A204.1 (cell line): ENCODE results near the gene NEK1.

Experiments used
- FAIRE-seq: peaks from 2 replicates; lab custom pipeline; 2012; peaks lifted over from hg19 to GRCh38; lab: Jason Lieb, UNC

NEK1 gene, protein sequence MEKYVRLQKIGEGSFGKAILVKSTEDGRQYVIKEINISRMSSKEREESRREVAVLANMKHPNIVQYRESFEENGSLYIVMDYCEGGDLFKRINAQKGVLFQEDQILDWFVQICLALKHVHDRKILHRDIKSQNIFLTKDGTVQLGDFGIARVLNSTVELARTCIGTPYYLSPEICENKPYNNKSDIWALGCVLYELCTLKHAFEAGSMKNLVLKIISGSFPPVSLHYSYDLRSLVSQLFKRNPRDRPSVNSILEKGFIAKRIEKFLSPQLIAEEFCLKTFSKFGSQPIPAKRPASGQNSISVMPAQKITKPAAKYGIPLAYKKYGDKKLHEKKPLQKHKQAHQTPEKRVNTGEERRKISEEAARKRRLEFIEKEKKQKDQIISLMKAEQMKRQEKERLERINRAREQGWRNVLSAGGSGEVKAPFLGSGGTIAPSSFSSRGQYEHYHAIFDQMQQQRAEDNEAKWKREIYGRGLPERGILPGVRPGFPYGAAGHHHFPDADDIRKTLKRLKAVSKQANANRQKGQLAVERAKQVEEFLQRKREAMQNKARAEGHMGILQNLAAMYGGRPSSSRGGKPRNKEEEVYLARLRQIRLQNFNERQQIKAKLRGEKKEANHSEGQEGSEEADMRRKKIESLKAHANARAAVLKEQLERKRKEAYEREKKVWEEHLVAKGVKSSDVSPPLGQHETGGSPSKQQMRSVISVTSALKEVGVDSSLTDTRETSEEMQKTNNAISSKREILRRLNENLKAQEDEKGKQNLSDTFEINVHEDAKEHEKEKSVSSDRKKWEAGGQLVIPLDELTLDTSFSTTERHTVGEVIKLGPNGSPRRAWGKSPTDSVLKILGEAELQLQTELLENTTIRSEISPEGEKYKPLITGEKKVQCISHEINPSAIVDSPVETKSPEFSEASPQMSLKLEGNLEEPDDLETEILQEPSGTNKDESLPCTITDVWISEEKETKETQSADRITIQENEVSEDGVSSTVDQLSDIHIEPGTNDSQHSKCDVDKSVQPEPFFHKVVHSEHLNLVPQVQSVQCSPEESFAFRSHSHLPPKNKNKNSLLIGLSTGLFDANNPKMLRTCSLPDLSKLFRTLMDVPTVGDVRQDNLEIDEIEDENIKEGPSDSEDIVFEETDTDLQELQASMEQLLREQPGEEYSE (N-terminal part only)

GRCh38 chr4:169611991-169612870 lies at the start of gene NEK1:
TSS of gene NEK1 (minus strand) at chr4:169612583. CDS start at chr4:169602630, 9,953 bp downstream.
- no peak for FAIRE-seq

- FAIRE-seq = no peak
Observed at GRCh38 chr4:169661761-169662160, 49.4 kb upstream of the NEK1 start.

DNA sequence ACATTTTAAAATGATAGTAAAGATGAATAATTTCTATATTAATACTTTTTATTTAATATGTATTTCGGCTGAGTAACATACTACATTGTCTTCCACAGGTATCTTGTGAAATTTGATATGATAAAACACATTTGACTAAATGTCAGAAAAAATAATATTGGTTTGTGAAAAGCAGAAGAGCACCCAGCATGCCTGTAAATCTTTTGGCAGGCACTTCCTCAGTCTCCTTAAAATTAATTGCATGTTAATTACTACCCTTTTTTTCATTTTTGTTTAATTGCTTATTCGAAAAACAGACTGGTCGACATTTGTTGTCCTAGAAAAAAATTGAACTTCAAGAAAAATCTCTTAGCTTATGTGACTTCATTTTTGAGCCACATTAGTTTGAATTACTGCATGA lies 48.5 kb upstream of the NEK1 start:
- no peak for FAIRE-seq

- FAIRE-seq = no peak
Observed at GRCh38 chr4:169659716-169660670, 47.6 kb upstream of the NEK1 start.

DNA sequence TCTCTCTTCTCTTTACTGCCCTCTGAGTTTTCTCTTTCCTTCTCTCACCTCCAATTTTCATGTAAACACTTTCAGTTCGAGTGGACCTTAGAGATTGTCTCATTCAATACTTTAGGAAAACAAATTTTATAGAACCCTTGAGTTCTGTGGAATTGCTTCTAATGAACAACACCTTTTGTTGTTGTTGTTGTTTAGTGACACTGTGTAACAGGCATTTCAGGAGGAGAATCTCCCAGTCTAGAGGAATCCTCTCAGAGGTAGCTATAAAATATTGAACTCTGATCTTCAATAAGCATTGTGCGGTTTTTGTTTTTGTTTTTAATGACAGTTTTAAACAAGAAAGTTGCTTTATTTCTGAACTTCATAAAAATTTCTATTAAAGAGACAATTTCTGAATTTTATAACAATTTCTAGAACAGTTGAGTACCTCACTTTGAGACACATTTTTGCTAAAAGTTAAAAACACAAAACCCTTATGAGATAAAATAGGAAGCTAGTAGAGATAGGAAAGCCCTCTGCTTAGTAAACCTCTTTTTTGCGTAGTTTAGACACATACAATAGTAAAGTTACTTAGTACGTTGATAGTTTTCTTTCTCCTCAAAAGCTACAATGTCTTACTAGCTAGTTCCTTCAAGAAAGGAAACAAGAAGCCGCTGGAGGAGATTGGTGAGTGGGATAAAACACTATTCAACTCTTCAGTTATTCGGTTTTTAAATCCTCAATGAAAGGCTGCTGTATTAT lies 46.8 kb upstream of the NEK1 start:
- FAIRE-seq = no peak

DNA sequence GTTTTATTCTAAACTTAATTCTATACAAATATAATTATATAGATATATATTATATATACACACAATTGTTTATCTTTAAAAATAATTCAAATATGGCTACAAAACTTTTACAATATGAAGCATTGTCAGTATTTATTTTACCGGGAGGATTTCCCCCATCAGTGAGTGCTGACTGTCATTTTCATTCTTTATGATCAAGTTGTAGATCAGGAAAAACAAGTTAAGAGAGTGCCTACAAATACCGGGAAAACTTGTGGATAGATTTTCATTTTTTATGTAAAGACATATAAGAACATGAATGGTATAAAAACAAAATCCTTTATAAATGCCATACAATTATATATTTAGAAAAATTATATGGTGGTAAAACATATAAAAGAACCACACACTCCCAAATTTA lies 45.8 kb upstream of the NEK1 start:
- peak; percentile 41 for FAIRE-seq

GRCh38 chr4:169657470-169658107 lies 45.2 kb upstream of the NEK1 start:
- FAIRE-seq = no peak

DNA sequence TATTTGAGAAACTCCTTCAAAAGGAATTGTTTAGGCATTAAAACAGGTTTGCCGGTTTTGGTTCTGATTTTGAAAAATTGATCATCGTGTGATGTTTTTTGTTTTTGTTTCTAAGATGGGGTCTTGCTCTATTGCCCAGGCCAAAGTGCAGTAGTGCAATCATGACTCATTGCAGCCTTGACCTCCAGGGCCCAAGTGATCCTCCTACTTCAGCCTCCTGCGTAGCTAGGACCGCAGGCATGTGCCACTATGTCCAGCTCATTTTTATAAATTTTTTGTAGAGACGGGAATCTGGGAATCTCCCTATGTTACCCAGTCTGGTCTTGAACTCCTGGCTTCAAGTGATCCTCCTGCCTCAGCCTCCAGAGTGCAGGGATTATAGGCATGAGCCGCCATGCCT lies 43.0 kb upstream of the NEK1 start:
- no peak for FAIRE-seq

DNA sequence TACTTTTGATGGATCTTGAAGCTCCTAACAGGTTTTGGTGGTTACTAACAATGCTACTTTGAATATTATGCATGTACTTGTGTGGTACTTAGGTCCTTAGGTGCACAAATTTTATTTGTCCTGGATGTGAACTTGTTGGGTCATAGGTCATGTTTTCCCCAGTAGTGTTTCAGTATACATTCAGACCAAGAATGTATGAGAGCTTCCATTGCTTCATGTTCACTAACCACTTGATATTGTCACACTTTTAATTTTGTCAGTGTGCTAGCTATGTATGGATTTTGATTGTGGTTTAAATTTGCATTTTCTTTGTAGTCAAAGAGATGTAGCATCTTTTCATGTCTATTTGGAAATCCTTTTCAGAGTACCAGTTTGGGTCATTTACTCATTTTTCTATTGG lies 40.2 kb upstream of the NEK1 start:
- no peak for FAIRE-seq

DNA sequence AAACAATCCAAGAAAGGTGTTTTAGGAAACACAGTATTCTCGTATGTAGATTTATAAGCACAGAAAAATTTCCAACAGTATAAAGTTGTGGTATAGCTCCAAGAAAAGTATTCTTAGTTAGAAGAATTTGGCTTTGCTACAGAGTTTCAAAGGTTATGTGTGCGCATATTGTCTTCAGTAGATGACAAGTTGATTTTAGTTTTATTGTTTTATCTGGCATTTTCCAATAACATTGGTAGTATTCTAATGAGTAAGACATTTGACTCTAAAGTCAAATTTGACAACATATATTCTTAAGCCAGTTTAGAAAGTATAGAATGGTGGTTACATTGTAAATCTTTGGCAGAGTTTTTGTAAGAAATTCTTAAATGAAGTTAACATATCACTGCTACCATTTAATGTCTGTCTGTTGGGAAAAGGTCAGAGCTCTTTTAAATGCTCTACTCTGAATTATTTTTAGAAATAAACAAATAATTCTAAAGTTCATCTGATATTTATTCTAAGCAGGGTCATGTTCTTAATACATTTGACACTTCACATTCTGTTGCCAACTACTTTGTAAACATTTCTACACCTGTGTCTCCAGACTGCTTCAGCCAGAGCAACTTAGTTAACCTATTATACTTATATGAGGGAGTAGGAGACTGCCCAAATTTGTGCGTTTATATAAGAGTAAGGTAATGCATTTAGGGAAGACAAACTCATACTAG lies 38.0 kb upstream of the NEK1 start:
- no peak for FAIRE-seq

DNA sequence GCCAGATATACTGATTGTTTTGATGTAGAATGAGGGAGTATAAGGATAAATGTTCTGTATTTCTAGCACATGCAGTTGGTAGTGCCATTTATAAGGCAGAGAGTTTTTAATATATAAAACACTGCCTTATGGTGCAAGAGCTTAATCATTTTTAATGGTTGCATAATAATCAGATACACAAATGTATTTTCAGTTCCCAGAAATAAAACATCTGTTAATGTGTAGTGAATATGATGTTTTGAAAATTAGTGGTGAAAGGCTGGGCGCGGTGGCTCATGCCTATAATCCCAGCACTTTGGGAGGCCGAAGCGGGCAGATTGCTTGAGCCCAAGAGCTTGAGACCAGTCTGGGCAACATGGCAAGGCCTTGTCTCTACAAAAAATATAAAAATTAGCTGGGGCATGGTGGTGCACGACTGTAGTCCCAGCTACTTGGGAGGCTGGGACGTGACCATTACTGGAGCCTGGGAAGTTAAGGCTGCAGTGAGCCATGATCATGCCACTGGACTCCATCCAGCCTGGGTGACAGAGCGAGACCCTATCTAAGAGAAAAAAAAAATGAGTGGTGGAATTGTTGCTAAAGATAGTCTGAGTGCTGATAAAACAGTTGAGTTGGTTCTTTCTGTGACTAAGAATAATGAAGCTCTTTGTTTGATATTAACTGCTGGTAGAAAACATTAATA lies 37.3 kb upstream of the NEK1 start:
- FAIRE-seq = no peak

DNA sequence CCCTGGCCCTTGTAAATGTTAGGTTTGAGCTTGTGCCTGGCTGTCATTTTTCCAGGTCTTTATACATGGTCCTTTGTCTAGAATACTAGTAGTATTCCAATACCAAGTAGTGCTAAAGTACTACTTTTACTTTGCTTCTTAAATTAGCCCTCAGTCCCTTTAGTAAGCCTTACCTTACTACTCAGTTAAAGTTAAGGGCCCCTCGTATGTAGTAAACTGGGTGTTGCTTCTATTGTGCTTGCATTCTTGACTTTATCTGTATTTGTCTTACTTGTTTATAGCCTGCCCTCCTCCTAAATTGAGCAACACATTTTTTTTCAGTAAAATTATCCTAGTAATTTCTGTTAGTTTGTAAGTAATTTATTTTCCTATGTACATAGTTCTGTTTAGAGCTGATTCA lies 33.2 kb upstream of the NEK1 start:
- FAIRE-seq = no peak

DNA sequence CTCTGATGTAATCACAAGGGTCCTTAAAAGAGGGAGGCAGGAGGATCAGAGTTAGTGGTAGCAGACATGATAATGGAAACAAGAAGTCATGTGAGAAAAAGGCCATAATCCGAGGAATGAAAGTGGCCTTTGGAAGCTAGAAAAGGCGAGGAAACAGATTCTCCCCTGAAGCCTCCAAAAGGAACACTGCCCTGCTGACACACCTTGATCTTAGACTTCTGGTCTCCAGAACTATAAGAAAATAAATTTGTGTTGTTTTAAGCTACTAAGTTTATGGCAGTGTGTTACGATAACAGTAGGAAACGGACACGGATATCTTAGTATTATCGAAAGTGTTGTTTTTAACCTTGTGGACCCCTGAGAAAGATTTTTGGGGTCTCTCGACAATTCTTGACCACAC lies 32.4 kb upstream of the NEK1 start:
- FAIRE-seq = no peak

GRCh38 chr4:169640261-169640870 lies 28.0 kb upstream of the NEK1 start:
- no peak for FAIRE-seq

DNA sequence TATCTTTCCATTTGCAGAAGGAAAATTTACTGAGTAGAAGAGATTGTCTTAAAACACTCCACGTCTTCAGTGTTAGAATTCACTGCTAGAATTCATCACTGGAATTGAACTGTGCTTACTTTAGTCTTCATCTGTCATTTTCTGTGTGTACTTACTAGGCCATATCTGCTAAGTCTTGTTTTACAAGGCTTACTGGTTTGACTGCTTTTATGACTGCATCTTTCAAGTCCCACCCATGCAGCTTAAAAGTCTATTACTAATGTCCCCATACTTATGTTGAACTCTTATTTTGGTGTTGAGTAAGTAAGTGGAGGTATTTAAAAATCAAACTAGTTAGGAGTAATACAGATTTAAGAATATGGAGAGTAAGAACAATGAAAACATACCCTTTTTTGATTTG lies 22.6 kb upstream of the NEK1 start:
- FAIRE-seq = no peak

DNA sequence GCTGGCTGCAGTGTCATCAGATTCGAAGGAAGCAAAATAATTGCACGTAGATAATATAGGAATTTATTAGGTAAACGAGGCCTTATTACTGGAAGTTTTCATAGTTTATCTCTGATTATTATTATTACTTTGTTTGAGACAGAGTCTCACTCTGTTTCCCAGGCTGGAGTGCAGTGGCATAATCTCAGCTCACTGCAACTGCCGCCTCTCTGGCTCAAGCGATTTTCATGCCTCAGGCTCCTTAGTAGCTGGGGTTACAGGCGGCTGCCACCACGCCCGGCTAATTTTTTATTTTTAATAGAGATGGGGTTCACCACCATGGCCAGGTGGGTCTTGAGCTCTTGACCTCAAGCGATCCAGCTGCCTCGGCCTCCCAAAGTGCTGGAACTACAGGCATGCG lies 20.5 kb upstream of the NEK1 start:
- no peak for FAIRE-seq

DNA sequence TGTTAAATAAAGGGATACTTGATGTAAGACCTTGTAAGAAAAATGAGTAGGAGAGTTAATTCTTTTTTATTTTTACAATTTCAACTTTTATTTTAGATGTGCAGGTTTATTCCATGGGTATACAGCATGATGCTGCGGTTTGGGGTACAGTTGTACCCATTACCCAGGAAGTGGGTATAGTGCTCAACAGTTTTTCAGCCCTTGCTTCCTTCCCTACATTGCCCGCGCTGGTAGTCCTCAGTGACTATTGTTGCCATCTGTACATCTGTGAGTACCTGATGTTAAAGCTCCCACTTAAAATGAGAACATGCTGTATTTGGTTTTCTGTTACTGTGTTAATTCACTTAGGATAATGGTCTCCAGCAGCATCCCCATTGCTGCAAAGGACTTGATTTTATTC lies 17.7 kb upstream of the NEK1 start:
- no peak for FAIRE-seq

- no peak for FAIRE-seq
Observed at GRCh38 chr4:169628579-169628978, 16.2 kb upstream of the NEK1 start.
